ENCODE measurements around the gene SLC17A7. TPM values are rescaled to one million over a fixed set of nuclear protein-coding genes. Genes with fewer than 3 reads are reported as not detected.

The SLC17A7 gene
- total and polyA plus RNA-seq, 2 of the 13 experiments (the other 11 are each of a cell fraction or from before 2014, with no cell fraction given), result 0.32 TPM; not detected in 1

DNA sequence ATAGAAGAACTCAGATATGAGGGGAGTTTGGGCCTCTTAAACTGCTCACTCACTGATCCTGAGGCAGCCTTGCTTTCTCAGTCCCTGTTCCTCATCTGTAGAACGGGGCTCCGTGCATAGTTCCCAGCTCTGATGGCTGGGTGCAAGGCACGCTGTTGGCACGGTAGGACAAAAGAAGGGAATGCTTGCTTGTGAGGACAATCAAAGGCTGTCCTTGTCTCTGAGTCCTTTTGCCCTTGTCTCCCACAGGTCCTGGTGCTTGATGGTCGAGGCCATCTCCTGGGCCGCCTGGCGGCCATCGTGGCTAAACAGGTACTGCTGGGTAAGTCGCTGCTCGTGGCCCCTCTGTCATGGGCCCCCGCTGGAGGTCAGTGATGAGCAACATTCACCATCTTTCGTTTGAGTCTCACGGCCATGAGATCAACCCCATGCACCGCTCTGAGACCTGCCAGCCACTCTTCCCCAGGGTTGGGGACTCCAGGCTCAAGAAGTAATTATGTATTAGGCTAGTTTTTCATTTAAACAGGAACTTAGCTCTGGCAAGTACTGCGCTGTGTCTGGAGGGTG lies 48.4 kb upstream of the SLC17A7 start (continued):
- TF ChIP-seq, protein P1, sequence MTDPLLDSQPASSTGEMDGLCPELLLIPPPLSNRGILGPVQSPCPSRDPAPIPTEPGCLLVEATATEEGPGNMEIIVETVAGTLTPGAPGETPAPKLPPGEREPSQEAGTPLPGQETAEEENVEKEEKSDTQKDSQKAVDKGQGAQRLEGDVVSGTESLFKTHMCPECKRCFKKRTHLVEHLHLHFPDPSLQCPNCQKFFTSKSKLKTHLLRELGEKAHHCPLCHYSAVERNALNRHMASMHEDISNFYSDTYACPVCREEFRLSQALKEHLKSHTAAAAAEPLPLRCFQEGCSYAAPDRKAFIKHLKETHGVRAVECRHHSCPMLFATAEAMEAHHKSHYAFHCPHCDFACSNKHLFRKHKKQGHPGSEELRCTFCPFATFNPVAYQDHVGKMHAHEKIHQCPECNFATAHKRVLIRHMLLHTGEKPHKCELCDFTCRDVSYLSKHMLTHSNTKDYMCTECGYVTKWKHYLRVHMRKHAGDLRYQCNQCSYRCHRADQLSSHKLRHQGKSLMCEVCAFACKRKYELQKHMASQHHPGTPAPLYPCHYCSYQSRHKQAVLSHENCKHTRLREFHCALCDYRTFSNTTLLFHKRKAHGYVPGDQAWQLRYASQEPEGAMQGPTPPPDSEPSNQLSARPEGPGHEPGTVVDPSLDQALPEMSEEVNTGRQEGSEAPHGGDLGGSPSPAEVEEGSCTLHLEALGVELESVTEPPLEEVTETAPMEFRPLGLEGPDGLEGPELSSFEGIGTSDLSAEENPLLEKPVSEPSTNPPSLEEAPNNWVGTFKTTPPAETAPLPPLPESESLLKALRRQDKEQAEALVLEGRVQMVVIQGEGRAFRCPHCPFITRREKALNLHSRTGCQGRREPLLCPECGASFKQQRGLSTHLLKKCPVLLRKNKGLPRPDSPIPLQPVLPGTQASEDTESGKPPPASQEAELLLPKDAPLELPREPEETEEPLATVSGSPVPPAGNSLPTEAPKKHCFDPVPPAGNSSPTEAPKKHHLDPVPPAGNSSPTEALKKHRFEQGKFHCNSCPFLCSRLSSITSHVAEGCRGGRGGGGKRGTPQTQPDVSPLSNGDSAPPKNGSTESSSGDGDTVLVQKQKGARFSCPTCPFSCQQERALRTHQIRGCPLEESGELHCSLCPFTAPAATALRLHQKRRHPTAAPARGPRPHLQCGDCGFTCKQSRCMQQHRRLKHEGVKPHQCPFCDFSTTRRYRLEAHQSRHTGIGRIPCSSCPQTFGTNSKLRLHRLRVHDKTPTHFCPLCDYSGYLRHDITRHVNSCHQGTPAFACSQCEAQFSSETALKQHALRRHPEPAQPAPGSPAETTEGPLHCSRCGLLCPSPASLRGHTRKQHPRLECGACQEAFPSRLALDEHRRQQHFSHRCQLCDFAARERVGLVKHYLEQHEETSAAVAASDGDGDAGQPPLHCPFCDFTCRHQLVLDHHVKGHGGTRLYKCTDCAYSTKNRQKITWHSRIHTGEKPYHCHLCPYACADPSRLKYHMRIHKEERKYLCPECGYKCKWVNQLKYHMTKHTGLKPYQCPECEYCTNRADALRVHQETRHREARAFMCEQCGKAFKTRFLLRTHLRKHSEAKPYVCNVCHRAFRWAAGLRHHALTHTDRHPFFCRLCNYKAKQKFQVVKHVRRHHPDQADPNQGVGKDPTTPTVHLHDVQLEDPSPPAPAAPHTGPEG (CRISPR knock-in tag; IDR thresholded peaks at IDR 0.05), result no peak
- TF ChIP-seq HNRNPUL1 (IDR thresholded peaks at IDR 0.05; ENCODE audit: low read depth, low read length), result no peak
- no peak for TF ChIP-seq ZNF33A (CRISPR knock-in tag; IDR thresholded peaks at IDR 0.05; ENCODE audit: borderline replicate concordance)
- TF ChIP-seq SNAPC2 (CRISPR knock-in tag; IDR thresholded peaks at IDR 0.05), result 0 out of 2 replicates have a peak, but pooled peaks have one; percentile 41
- TF ChIP-seq, protein P2, sequence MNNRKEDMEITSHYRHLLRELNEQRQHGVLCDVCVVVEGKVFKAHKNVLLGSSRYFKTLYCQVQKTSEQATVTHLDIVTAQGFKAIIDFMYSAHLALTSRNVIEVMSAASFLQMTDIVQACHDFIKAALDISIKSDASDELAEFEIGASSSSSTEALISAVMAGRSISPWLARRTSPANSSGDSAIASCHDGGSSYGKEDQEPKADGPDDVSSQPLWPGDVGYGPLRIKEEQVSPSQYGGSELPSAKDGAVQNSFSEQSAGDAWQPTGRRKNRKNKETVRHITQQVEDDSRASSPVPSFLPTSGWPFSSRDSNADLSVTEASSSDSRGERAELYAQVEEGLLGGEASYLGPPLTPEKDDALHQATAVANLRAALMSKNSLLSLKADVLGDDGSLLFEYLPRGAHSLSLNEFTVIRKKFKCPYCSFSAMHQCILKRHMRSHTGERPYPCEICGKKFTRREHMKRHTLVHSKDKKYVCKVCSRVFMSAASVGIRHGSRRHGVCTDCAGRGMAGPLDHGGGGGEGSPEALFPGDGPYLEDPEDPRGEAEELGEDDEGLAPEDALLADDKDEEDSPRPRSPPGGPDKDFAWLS (CRISPR knock-in tag; IDR thresholded peaks at IDR 0.05; ENCODE audit: borderline replicate concordance), result no peak
- TF ChIP-seq PITX1 (CRISPR knock-in tag; IDR thresholded peaks at IDR 0.05), result no peak
- TF ChIP-seq SNRNP70 (IDR thresholded peaks at IDR 0.05; ENCODE audit: low read depth, low read length), result no peak
- TF ChIP-seq, protein P3, sequence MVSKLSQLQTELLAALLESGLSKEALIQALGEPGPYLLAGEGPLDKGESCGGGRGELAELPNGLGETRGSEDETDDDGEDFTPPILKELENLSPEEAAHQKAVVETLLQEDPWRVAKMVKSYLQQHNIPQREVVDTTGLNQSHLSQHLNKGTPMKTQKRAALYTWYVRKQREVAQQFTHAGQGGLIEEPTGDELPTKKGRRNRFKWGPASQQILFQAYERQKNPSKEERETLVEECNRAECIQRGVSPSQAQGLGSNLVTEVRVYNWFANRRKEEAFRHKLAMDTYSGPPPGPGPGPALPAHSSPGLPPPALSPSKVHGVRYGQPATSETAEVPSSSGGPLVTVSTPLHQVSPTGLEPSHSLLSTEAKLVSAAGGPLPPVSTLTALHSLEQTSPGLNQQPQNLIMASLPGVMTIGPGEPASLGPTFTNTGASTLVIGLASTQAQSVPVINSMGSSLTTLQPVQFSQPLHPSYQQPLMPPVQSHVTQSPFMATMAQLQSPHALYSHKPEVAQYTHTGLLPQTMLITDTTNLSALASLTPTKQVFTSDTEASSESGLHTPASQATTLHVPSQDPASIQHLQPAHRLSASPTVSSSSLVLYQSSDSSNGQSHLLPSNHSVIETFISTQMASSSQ (IDR thresholded peaks at IDR 0.05; ENCODE audit: low read depth), result no peak
- TF ChIP-seq, protein P3 (CRISPR knock-in tag; IDR thresholded peaks at IDR 0.05; ENCODE audit: borderline replicate concordance), result no peak; the same call in 1 of the 2 replicates
- peak; percentile 55 for TF ChIP-seq PHF8 (CRISPR knock-in tag; IDR thresholded peaks at IDR 0.05)
- peak; percentile 54; the same call in 1 of the 2 replicates for TF ChIP-seq ZNF510 (CRISPR knock-in tag; IDR thresholded peaks at IDR 0.05; ENCODE audit: low read depth)
- no peak for TF ChIP-seq TCF7L2 (IDR thresholded peaks at IDR 0.05; ENCODE audit: low read depth, low read length)
- peak; percentile 37; the same call in 1 of the 2 replicates for TF ChIP-seq FOXK1 (CRISPR knock-in tag; IDR thresholded peaks at IDR 0.05; ENCODE audit: borderline replicate concordance, low read depth)
- TF ChIP-seq KMT2A (CRISPR knock-in tag; IDR thresholded peaks at IDR 0.05), result 0 out of 2 replicates have a peak, but pooled peaks have one; percentile 15
- peak; percentile 34; the same call in 1 of the 2 replicates for TF ChIP-seq YEATS2 (CRISPR knock-in tag; IDR thresholded peaks at IDR 0.05; ENCODE audit: borderline replicate concordance)
- no peak for TF ChIP-seq POGZ (CRISPR knock-in tag; IDR thresholded peaks at IDR 0.05)
- no peak for TF ChIP-seq RBAK (CRISPR knock-in tag; IDR thresholded peaks at IDR 0.05)
- TF ChIP-seq ZFX (CRISPR knock-in tag; IDR thresholded peaks at IDR 0.05; ENCODE audit: low read depth), result peak; percentile 58
